Gastroesophageal sphincter (tissue), 4 donors: ENCODE data around the gene VSIG8. TPM values are rescaled to one million over a fixed set of nuclear protein-coding genes. Genes with fewer than 3 reads are reported as not detected.

Source experiments
- ATAC-seq: fragments of 150-250 bp; one replicate; pipeline ENCODE4 v1.9.1; 2016; ENCODE audit warnings: mild to moderate bottlenecking, moderate library complexity
- H3K27ac ChIP-seq, 4 donors: fragments of 200-600 bp; sonication (generic) in 3 of 4; 1 replicate in 3 of 4; 2 replicates in 1 of 4; pipeline ENCODE4 v1.5.1; 2016 to 2019
- H3K27me3 ChIP-seq: fragments of 200-600 bp; sonication (generic); one replicate; pipeline ENCODE4 v1.5.1; 2019
- H3K36me3 ChIP-seq, 2 donors: fragments of 200-600 bp; sonication (generic); one replicate each; pipeline ENCODE4 v1.5.1; 2019; ENCODE audit warnings: control low read depth in 1 of 2
- H3K4me1 ChIP-seq, 3 donors: fragments of 200-600 bp; sonication (generic); 1 replicate in 2 of 3; 2 replicates in 1 of 3; pipeline ENCODE4 v1.5.1; 2016 to 2019; ENCODE audit warnings: control low read depth in 2 of 3
- H3K4me3 ChIP-seq, 2 donors: fragments of 200-600 bp; sonication (generic); one replicate each; pipeline ENCODE4 v1.5.1; 2019; ENCODE audit warnings: mild to moderate bottlenecking in 1 of 2, moderate library complexity in 1 of 2
- H3K9me3 ChIP-seq, 3 donors: fragments of 200-600 bp; sonication (generic); one replicate each; pipeline ENCODE4 v1.5.1; 2017 to 2019; ENCODE audit warnings: control low read depth in 2 of 3
- EP300 ChIP-seq: sonication (generic); formaldehyde crosslinking; IDR thresholded peaks from one replicate; pipeline ENCODE4 v1.6.1; 2017; ENCODE audit warnings: antibody characterized with exemption, mild to moderate bottlenecking
- POLR2A ChIP-seq, 2 donors: fragments of 450-650 bp; IDR thresholded peaks; one replicate each; pipeline ENCODE4 v1.6.1; 2017; ENCODE audit warnings: antibody characterized with exemption in 2 of 2, mild to moderate bottlenecking in 2 of 2, moderate library complexity in 1 of 2
- POLR2AphosphoS5 ChIP-seq: sonication (generic); formaldehyde crosslinking; IDR thresholded peaks from one replicate; pipeline ENCODE4 v1.6.1; 2017; ENCODE audit warnings: antibody characterized with exemption
- WGBS, 2 donors: methylation state at CpG; one replicate each; pipeline ENCODE4 v1.1.5; 2018; ENCODE audit warnings: low coverage in 1 of 2; 5-methylcytosine and 5-hydroxymethylcytosine counted together
- total RNA-seq, 4 donors: library from RNA; depleted of rRNA; stranded (reverse); fragments of >200 nt; gene quantifications; one replicate each; pipeline ENCODE4 v1.1.0, GENCODE V29; 2016
- TF ChIP-seq, protein P1 (sequence below), 4 experiments: fragments of 200-600 bp in 2 of 4; fragments of 450-650 bp in 2 of 4; sonication (generic) in 1 of 4; IDR thresholded peaks; one replicate each; pipeline ENCODE4 v1.5.1; 2017 to 2019; ENCODE audit warnings: antibody characterized with exemption in 4 of 4, mild to moderate bottlenecking in 2 of 4, moderate library complexity in 2 of 4

Gene VSIG8
- total RNA-seq, 4 donors from 2014 or later, result not detected

DNA sequence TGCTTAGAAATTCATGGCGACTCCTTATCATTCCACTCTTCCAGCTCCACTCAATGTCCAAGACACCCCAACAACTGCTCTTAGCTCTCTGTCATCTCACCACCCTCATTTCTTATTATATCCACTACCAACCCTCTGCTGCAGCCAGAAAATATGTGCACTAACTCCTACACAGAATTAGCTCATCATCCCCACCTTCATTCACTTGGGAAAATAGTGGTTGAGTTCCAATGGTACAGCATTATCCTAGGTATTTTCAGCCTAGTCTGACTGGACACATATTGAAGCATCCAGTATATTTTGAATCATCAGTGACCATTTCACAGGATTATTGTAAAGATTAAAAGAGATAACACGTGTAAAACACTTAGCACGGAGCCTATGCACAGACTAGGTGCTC, 16.7 kb upstream of the VSIG8 start:
- TF ChIP-seq EP300, result no peak
- TF ChIP-seq POLR2A (IDR thresholded peaks at IDR 0.05), result no peak
- no peak for TF ChIP-seq POLR2AphosphoS5
- TF ChIP-seq, protein P1, sequence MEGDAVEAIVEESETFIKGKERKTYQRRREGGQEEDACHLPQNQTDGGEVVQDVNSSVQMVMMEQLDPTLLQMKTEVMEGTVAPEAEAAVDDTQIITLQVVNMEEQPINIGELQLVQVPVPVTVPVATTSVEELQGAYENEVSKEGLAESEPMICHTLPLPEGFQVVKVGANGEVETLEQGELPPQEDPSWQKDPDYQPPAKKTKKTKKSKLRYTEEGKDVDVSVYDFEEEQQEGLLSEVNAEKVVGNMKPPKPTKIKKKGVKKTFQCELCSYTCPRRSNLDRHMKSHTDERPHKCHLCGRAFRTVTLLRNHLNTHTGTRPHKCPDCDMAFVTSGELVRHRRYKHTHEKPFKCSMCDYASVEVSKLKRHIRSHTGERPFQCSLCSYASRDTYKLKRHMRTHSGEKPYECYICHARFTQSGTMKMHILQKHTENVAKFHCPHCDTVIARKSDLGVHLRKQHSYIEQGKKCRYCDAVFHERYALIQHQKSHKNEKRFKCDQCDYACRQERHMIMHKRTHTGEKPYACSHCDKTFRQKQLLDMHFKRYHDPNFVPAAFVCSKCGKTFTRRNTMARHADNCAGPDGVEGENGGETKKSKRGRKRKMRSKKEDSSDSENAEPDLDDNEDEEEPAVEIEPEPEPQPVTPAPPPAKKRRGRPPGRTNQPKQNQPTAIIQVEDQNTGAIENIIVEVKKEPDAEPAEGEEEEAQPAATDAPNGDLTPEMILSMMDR (IDR thresholded peaks at IDR 0.05), result no peak
- WGBS, 2 donors, result 83 to 93% methylated on average over 3 of the region's 3 CpGs
- peaks cover 0 to 8% (median 0%) of the 10 kb centered on the region in 3 donors for H3K4me1 ChIP-seq
- H3K9me3 ChIP-seq, result no peaks in the 10 kb centered on the region
- ATAC-seq, result no peak
- H3K27me3 ChIP-seq, result no peaks in the 10 kb centered on the region
- peaks cover 0 to 2% of the 10 kb centered on the region in 2 donors for H3K36me3 ChIP-seq
- no peak overlapping the region for H3K4me3 ChIP-seq
- H3K27ac ChIP-seq, result no peak overlapping the region

DNA sequence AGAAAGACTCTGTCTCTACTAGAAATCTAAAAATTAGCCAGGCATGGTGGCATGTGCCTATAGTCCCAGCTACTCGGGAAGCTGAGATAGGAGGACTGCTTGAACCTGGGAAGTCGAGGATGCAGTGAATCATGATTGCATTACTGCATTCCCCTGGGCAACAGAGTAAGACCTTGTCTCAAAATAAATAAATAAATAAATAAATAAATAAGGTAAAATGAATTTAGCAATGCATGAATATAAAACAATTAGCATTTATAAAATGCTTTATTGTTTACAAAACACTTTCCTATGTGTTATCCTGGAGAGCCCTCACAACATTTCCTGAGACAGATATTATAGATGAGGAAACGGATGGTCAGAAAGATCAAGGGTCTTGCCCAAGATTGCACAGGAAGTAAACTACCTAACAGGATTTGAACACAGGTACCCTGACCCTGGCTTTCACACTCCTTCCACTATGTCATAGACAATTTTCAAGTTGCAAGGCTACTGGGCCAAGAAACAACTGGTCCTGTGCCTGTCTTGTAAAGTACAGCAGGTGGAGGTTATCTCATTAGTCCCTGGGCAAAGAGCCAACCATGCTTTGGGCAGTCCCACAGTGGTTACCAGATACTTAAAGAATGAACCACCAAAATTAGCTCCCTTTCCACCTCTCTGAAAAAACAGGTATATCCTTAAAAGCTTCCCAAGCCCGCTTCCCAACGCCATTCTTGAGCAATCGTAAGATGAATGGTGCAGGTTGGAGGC, 15.4 kb upstream of the VSIG8 start:
- Histone ChIP-seq H3K36me3 (no peaks in the 10 kb centered on the region), H3K4me3 (no peak overlapping the region), H3K4me1 (peaks cover 0 to 8% (median 0%) of the 10 kb centered on the region in 3 donors), H3K27ac (no peak overlapping the region), H3K9me3 (no peaks in the 10 kb centered on the region), H3K27me3 (peaks cover 4% of the 10 kb centered on the region)
- ATAC-seq, result no peak
- TF ChIP-seq POLR2A (IDR thresholded peaks at IDR 0.05) (no peak), EP300 (no peak), POLR2AphosphoS5 (no peak)
- TF ChIP-seq, protein P1 (IDR thresholded peaks at IDR 0.05), result no peak
- 90 to 91% methylated on average over 4 to 5 of the region's 6 CpGs for WGBS, 2 donors

DNA sequence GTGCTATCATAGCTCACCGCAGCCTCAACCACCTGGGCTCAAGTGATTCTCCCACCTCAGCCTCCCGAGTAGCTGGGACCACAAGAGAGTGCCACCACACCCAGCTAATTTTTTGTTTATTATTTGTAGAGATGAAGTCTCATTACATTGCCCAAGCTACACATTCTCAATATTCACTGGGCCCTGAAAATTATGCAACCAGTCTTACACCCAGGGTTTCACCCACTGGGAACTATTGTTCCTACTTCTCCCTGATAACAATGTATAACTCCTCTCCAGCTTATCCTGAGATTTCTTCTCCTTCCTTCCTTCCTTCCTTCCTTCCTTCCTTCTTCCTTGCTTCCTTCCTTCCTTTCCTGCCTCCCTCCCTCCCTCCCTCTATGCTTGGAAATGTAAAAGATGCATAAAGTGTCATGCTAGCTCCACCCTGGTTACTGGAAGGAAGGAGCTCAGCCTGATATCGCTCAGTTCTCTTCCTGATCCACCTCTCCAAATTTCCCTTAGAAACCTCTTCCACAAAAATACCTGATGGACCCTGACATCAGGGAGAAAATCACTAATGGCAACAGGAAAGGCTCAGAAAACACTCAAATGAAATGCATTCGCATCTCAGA, 11.2 kb upstream of the VSIG8 start:
- no peak for ATAC-seq
- H3K27me3 ChIP-seq, result peaks cover 35% of the 10 kb centered on the region
- H3K4me1 ChIP-seq, result peaks cover 0 to under 1% (median 0%) of the 10 kb centered on the region in 3 donors
- no peak overlapping the region for H3K4me3 ChIP-seq
- H3K9me3 ChIP-seq, result no peaks in the 10 kb centered on the region
- TF ChIP-seq EP300 (no peak), POLR2AphosphoS5 (no peak), POLR2A (IDR thresholded peaks at IDR 0.05) (no peak)
- TF ChIP-seq, protein P1 (IDR thresholded peaks at IDR 0.05), result no peak
- H3K36me3 ChIP-seq, result no peaks in the 10 kb centered on the region
- WGBS, 2 donors, result 70 to 85% methylated on average over 2 of the region's 4 CpGs
- no peak overlapping the region for H3K27ac ChIP-seq

DNA sequence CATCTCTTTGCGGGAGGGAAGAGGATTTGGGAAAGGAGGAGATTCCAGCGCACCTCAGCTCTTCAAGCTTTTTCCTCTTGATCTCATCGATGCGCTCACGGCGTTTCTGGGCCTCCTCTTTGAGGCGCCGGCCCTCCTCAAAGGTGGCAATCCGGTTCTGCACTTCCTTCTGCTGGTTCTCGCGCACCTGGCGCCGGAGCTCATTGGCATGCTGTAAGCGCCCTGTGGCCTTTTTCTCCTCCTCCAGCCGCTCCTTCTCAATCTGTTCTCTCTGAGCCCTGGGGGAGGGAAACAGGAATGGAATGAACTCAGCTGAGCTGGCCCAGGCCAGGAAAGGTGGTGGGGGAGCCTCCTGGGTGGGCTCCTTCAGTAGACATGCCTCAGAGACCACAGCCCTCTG, 10.4 kb upstream of the VSIG8 start:
- Histone ChIP-seq H3K36me3 (no peaks in the 10 kb centered on the region), H3K27me3 (peaks cover 35% of the 10 kb centered on the region), H3K9me3 (no peaks in the 10 kb centered on the region), H3K27ac (no peak overlapping the region), H3K4me3 (no peak overlapping the region), H3K4me1 (peaks cover 0 to 8% (median 2%) of the 10 kb centered on the region in 3 donors)
- TF ChIP-seq, protein P1 (IDR thresholded peaks at IDR 0.05), result no peak
- TF ChIP-seq POLR2AphosphoS5 (no peak), EP300 (no peak), POLR2A (IDR thresholded peaks at IDR 0.05) (no peak)
- ATAC-seq, result no peak
- 80 to 85% methylated on average over 1 to 4 of the region's 15 CpGs for whole genome bisulfite sequencing, 2 donors

DNA sequence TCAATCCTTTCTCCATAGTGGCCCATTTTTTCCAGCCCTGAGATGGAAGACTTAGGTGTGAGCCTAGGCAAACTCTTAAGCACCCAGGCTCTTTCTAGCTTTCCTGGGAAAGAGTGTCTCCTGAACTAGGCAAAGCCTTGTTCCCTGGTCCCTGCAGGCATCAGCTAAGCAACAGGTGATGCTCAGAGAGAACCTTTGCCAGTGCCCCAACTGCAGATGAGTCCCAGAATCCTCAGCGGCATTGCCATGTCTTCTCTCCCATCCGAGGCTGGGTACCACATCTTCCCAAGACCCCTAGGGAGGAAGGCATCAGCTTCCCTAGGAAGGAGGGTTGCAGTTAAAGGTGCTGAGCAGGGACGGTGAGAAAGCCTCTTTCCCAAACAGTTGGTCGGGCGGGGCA, 8.2 kb upstream of the VSIG8 start:
- TF ChIP-seq POLR2AphosphoS5 (no peak), POLR2A (IDR thresholded peaks at IDR 0.05) (no peak), EP300 (no peak)
- TF ChIP-seq, protein P1 (IDR thresholded peaks at IDR 0.05), result no peak
- no peaks in the 10 kb centered on the region for H3K36me3 ChIP-seq
- peaks cover 0 to 17% (median 6%) of the 10 kb centered on the region in 3 donors for H3K4me1 ChIP-seq
- no peaks in the 10 kb centered on the region for H3K9me3 ChIP-seq
- H3K4me3 ChIP-seq, result no peak overlapping the region
- WGBS, 2 donors, result no CpG with 5 or more reads among the region's 5 CpGs
- H3K27me3 ChIP-seq, result peaks cover 35% of the 10 kb centered on the region
- no peak overlapping the region for H3K27ac ChIP-seq
- no peak for ATAC-seq
